HG03520 (cell line): ENCODE measurements around the gene CELF5.
"Not testable (repeated sequence)": the region's sequence is repeated elsewhere in the genome, so short reads cannot be mapped to it uniquely, and the experiment has no call there.

Experiments
- ATAC-seq: cut with Tn5 transposase; IDR thresholded peaks from one replicate; pipeline ENCODE4 v1.9.1; 2021; ENCODE audit warnings: mild to moderate bottlenecking, moderate library complexity; ENCODE audit not compliant: unreplicated experiment

CELF5 gene

GRCh38 chr19:3206216-3206953, 18.1 kb upstream of the CELF5 start:
- no peak for ATAC-seq

GRCh38 chr19:3207461-3208242, 16.8 kb upstream of the CELF5 start:
- no peak for ATAC-seq

- ATAC-seq: no peak
Measured at GRCh38 chr19:3208317-3209207, 15.9 kb upstream of the CELF5 start.

GRCh38 chr19:3210347-3211017, 14.0 kb upstream of the CELF5 start:
- ATAC-seq: no peak

GRCh38 chr19:3211191-3211590, 13.3 kb upstream of the CELF5 start:
- ATAC-seq: no peak

GRCh38 chr19:3213159-3213558, 11.3 kb upstream of the CELF5 start:
- no peak for ATAC-seq

- no peak for ATAC-seq
Measured at GRCh38 chr19:3216874-3217273, 7.6 kb upstream of the CELF5 start.

- no peak for ATAC-seq
Measured at GRCh38 chr19:3220576-3220975, 3.9 kb upstream of the CELF5 start.

GRCh38 chr19:3221576-3221975, 2.9 kb upstream of the CELF5 start:
- ATAC-seq: not testable (repeated sequence)

- no peak for ATAC-seq
Measured at GRCh38 chr19:3222709-3223108, 1.8 kb upstream of the CELF5 start.

GRCh38 chr19:3225169-3225485, 666 bp downstream of the CELF5 start:
- no peak for ATAC-seq

- ATAC-seq: no peak
Measured at GRCh38 chr19:3225677-3226093, 1.2 kb downstream of the CELF5 start.

- ATAC-seq: no peak
Measured at GRCh38 chr19:3227054-3227626, 2.7 kb downstream of the CELF5 start.

- ATAC-seq: no peak
Measured at GRCh38 chr19:3229346-3229743, 4.9 kb downstream of the CELF5 start.

- ATAC-seq: no peak
Measured at GRCh38 chr19:3229888-3230496, 5.5 kb downstream of the CELF5 start.

GRCh38 chr19:3231288-3231687, 6.8 kb downstream of the CELF5 start:
- ATAC-seq: no peak

GRCh38 chr19:3233116-3233515, 8.7 kb downstream of the CELF5 start:
- no peak for ATAC-seq

- no peak for ATAC-seq
Measured at GRCh38 chr19:3233831-3234230, 9.4 kb downstream of the CELF5 start.

GRCh38 chr19:3234800-3235199, 10.3 kb downstream of the CELF5 start:
- ATAC-seq: no peak

- ATAC-seq: not testable (repeated sequence)
Measured at GRCh38 chr19:3235604-3236003, 11.1 kb downstream of the CELF5 start.
